Retina (tissue), 1 donor: ENCODE results near the gene POLRMT.
A peak's percentile ranks its signal among the peaks of the same experiment; 100 is the strongest.
"Not testable (repeated sequence)": the region's sequence is repeated elsewhere in the genome, so short reads cannot be mapped to it uniquely, and the experiment has no call there.

Source experiments
- DNase-seq: peaks from one replicate; pipeline ENCODE4 v3.0.0-alpha.2; 2016

The POLRMT gene

GRCh38 chr19:646779-647565, 13.6 kb upstream of the POLRMT start:
- DNase-seq = no peak

- DNase-seq = no peak
Observed at GRCh38 chr19:645912-646778, 12.8 kb upstream of the POLRMT start.

GRCh38 chr19:644789-645188, 11.5 kb upstream of the POLRMT start:
- DNase-seq = no peak

- no peak for DNase-seq
Observed at GRCh38 chr19:644363-644762, 11.0 kb upstream of the POLRMT start.

GRCh38 chr19:643736-644135, 10.4 kb upstream of the POLRMT start:
- DNase-seq = no peak

- no peak for DNase-seq
Observed at GRCh38 chr19:642767-643727, 9.7 kb upstream of the POLRMT start.

- DNase-seq = no peak
Observed at GRCh38 chr19:641702-642101, 8.4 kb upstream of the POLRMT start.

GRCh38 chr19:640606-641189, 7.4 kb upstream of the POLRMT start:
- DNase-seq = no peak

- DNase-seq = no peak
Observed at GRCh38 chr19:640161-640558, 6.8 kb upstream of the POLRMT start.

- DNase-seq = peak; percentile 74
Observed at GRCh38 chr19:639253-640160, 6.2 kb upstream of the POLRMT start, which contains the start of gene FGF22. Gene FGF22 (plus strand): TSS chr19:639879. CDS start chr19:639926, 47 bp downstream.

GRCh38 chr19:638906-639252, 5.5 kb upstream of the POLRMT start:
- no peak for DNase-seq

GRCh38 chr19:634975-635652, 1.8 kb upstream of the POLRMT start:
- no peak for DNase-seq

- no peak for DNase-seq
Observed at GRCh38 chr19:633786-634639, 676 bp upstream of the POLRMT start.

GRCh38 chr19:632579-633067, 714 bp downstream of the POLRMT start:
- no peak for DNase-seq

GRCh38 chr19:629961-630714, 3.2 kb downstream of the POLRMT start:
- DNase-seq = no peak

GRCh38 chr19:629515-629914, 3.8 kb downstream of the POLRMT start:
- peak; percentile 42 for DNase-seq

- no peak for DNase-seq
Observed at GRCh38 chr19:628168-628567, 5.2 kb downstream of the POLRMT start.

- not testable (repeated sequence) for DNase-seq
Observed at GRCh38 chr19:626566-626965, 6.8 kb downstream of the POLRMT start.

- DNase-seq = no peak
Observed at GRCh38 chr19:625257-625656, 8.1 kb downstream of the POLRMT start.
